ENCODE results near the gene TGFBR3.
A peak's percentile ranks its signal among the peaks of the same experiment; 100 is the strongest.

Gene TGFBR3

GRCh38 chr1:91804546-91805023 lies 81.4 kb downstream of the TGFBR3 start:
- no peak overlapping the region for H3K4me3 ChIP-seq (ENCODE audit: low read depth, low read length)
- DNase-seq (ENCODE audit: low read depth, low spot score) = peak; percentile 89
- TF ChIP-seq CTCF (IDR thresholded peaks at IDR 0.05; ENCODE audit: low read depth, low read length) = no peak
- in situ Hi-C loops (cut with HindIII; ENCODE audit: low sequenced_read_pairs) = no loop called here

DNA sequence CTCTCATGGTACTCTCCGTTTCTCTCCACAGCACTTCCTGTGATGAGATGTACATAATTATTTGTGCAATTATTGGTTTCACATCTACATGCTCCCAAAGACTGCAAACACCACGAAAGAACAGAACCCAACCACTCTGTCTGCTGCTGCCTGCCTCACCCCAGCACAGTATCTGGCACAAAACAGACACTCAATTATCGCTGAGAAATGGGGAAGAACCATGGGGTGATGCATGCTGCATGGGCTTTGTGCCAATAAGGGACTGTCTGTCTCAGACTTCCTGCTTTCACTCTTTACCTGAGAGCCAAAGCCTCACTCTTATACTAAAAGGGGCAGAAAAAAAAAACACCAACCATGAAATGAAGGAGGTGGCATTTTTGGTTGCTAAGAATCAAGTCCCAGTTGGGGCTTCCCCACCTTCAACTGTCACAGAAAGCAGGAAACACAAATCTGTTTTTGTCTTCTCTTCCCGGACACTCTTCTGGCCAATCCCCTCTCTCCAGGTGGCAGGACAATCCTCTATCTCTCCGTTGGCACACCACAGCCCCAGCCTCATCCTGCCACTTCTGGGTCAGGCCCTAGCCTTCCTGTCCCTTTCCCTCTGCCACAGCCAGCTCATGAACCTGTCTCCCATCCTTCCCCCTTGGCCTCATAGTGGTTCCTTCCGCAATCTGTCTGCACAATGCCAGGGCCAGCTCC lies 82.0 kb downstream of the TGFBR3 start:
- no peak overlapping the region for H3K4me3 ChIP-seq (ENCODE audit: low read depth, low read length)
- in situ Hi-C loops (cut with HindIII; ENCODE audit: low sequenced_read_pairs) = no loop called here
- TF ChIP-seq CTCF (IDR thresholded peaks at IDR 0.05; ENCODE audit: low read depth, low read length) = no peak
- no peak for DNase-seq (ENCODE audit: low read depth, low spot score)

GRCh38 chr1:91803123-91803522 lies 82.8 kb downstream of the TGFBR3 start:
- no peak overlapping the region for H3K4me3 ChIP-seq (ENCODE audit: low read depth, low read length)
- no peak for DNase-seq (ENCODE audit: low read depth, low spot score)
- no peak for TF ChIP-seq CTCF (IDR thresholded peaks at IDR 0.05; ENCODE audit: low read depth, low read length)
- in situ Hi-C loops (cut with HindIII; ENCODE audit: low sequenced_read_pairs) = no loop called here

- no peak overlapping the region for H3K4me3 ChIP-seq (ENCODE audit: low read depth, low read length)
- no peak for TF ChIP-seq CTCF (IDR thresholded peaks at IDR 0.05; ENCODE audit: low read depth, low read length)
- in situ Hi-C loops (cut with HindIII; ENCODE audit: low sequenced_read_pairs) = no loop called here
- DNase-seq (ENCODE audit: low read depth, low spot score) = no peak
Observed at GRCh38 chr1:91801496-91802115, 84.3 kb downstream of the TGFBR3 start.

DNA sequence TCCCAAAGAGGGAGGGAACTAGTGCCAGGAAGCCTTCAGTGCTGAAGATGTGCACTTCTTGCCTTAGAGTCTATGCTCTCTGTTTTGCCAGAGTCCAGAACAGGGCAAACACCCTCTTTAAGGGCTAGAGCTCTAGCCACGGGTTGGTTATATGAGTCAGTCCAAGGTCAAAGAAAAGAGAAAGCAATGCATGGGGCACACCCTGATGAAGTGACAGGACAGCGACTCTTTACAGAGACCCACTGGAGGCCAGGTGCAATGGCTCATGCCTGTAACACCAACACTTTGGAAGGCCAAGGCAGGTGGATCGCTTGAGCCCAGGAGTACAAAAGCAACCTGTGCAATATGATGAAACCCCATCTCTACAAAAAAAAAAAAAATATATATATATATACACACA lies 86.1 kb downstream of the TGFBR3 start:
- in situ Hi-C loops (cut with HindIII; ENCODE audit: low sequenced_read_pairs) = no loop called here
- no peak overlapping the region for H3K4me3 ChIP-seq (ENCODE audit: low read depth, low read length)
- no peak for DNase-seq (ENCODE audit: low read depth, low spot score)
- TF ChIP-seq CTCF (IDR thresholded peaks at IDR 0.05; ENCODE audit: low read depth, low read length) = no peak

DNA sequence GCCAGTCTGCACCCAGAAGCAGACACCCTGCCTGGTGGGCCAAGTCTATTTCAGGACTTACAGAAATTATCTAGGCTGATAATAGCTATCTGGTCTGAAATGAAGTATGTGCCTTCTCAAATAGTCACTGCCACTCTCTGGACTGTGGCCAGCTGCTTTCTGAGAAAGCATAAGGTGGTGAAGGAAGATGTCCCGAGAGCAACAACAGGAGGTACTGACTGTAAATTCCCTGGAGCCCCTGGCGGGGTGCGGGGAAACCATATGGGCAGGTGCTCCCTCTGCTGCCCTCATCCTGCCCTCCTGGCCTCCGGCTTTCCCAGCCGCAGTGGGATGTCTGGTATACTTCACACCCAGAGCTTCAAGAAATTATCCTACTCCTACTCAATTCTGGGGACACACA lies 86.8 kb downstream of the TGFBR3 start:
- in situ Hi-C loops (cut with HindIII; ENCODE audit: low sequenced_read_pairs) = no loop called here
- H3K4me3 ChIP-seq (ENCODE audit: low read depth, low read length) = no peak overlapping the region
- no peak for DNase-seq (ENCODE audit: low read depth, low spot score)
- no peak for TF ChIP-seq CTCF (IDR thresholded peaks at IDR 0.05; ENCODE audit: low read depth, low read length)
